Measurements from ENCODE around the gene DGKQ. TPM values are rescaled to one million over a fixed set of nuclear protein-coding genes. Genes with fewer than 3 reads are reported as not detected.

Gene DGKQ
- total and polyA plus RNA-seq, 9 of the 15 experiments (the other 6 are each of a cell fraction or from before 2014, with no cell fraction given) = 0.17 to 22.0 (median 5.6) TPM

- TF ChIP-seq RBM22 (IDR thresholded peaks at IDR 0.05; ENCODE audit: low read depth, low read length, poor library complexity, severe bottlenecking) = peak; percentile 42
These were observed 42.0 kb downstream of the DGKQ start (continued) for GRCh38 chr4:931194-931959.

GRCh38 chr4:930827-931193, 42.6 kb downstream of the DGKQ start:
- in situ Hi-C loops (cut with MboI) (no loop called here), intact Hi-C loops (cut with micrococcal nuclease) (loop anchor here (2.0 kb wide), 1 partner anchor 42 kb away; the partner anchor contains the start of gene DGKQ)
- Histone ChIP-seq H3K36me3 (ENCODE audit: control insufficient read depth, insufficient read depth, low read length) (peaks cover 17% of the 10 kb centered on the region; the same call in 2 of the 3 replicates), H3K79me2 (ENCODE audit: control insufficient read depth, insufficient read depth, low read length) (peaks cover 63% of the 10 kb centered on the region), H4K20me1 (replicated peaks; ENCODE audit: control insufficient read depth, insufficient read depth, low read length) (peaks cover 26% of the 10 kb centered on the region; the same call in 1 of the 2 replicates), H3K4me2 (ENCODE audit: insufficient read depth, low read length) (peak overlapping the region; percentile 92), H3K9ac (ENCODE audit: insufficient read depth in 1 of 2, low read depth in 2 of 2, low read length in 2 of 2) (peak overlapping the region; percentile 88 to 100; a peak in 3 of 4 replicates), H2AFZ (ENCODE audit: low read depth, low read length) (no peak overlapping the region), H3K4me1 (replicated peaks in 1 of 2; ENCODE audit: control insufficient read depth in 2 of 2, insufficient read depth in 2 of 2, low read length in 2 of 2) (peaks cover 13 to 19% of the 10 kb centered on the region in 2 experiments), H3K27me3 (ENCODE audit: control insufficient read depth in 2 of 2, insufficient read depth in 2 of 2, low read length in 2 of 2) (no peaks in the 10 kb centered on the region), H3K9me1 (ENCODE audit: control insufficient read depth, insufficient read depth, low read length) (no peaks in the 10 kb centered on the region), H3K9me3 (replicated peaks; ENCODE audit: control insufficient read depth, insufficient read depth, low read depth, low read length) (no peaks in the 10 kb centered on the region), H3K27ac (ENCODE audit: extremely low read depth, low read depth, low read length) (peak overlapping the region; percentile 93), H3K4me3 (peak overlapping the region; percentile 99)
- no peak for FAIRE-seq
- ATAC-seq = no peak
- POLR2A ChIA-PET = interaction anchor here (0.6 to 2.1 kb wide), 4 partner anchors 9 to 149 kb away, joined by 3 to 6 read pairs (median 4); no protein-coding TSS in a partner anchor
- TF ChIP-seq ZNF77 (CRISPR knock-in tag; IDR thresholded peaks at IDR 0.05) (no peak), MYC (IDR thresholded peaks at IDR 0.05; ENCODE audit: low read depth, low read length) (0 out of 2 replicates have a peak, but pooled peaks have one; percentile 3), MYC (CRISPR knock-in tag; IDR thresholded peaks at IDR 0.05; ENCODE audit: borderline replicate concordance, low read depth) (no peak)
- no peak for DNase-seq (ENCODE audit: extremely low read depth in 1 of 4, low spot score in 3 of 4)
- 4% methylated on average over 7 of the region's 7 CpGs for WGBS (ENCODE audit: insufficient coverage, low coverage, missing lambda C conversion rate)
- BruUV-seq (replicated peaks) = no TSS peak
- CTCF ChIA-PET (ENCODE audit: low intra/inter-chr PET ratio) = no interaction called here
